NCI-H2081 (cell line): ENCODE data around the gene DAB2IP.

ENCODE experiments used
- DNase-seq, 2 experiments: peaks; one replicate each; lab custom pipeline; 2025; lab: John Stamatoyannopoulos, UW

Gene DAB2IP

DNA sequence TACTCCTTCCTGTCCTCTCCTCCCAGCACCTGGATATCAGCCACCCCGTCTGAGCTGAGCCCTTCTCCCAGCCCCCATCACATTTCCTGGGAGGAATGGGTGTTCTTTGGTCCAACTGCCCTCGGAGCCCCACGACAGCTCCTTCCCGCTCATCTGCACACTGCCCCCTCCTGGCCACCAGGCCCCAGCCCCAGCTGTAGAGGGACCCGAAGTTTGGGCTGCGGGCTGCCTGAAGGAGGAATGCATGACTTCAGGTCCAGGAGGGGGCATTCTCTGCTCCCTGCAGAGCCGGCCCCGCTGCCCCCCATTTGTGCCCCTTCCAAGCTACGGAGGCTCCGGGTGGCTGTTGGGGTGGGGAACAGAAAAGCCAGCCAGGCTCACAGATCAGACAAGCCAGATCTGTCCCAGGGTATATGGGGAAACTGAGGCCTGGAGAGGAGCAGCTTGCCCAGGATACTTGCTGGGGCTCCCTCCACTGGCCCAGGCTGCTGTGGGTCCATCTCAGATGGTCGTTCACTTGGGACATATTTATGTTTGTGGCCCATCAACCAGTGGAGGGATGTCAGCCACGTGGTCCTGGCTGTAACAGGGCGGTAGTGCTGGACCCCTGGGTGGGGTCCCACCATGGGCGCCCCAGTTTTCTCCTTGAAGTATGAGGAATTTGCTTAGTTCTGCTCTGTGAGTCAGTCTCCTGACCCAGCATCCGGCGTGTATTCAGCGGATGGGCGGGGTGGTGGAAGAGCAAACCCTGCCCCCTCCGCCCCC lies 33.1 kb downstream of the DAB2IP start:
- DNase-seq: peak; percentile 16 to 22

- DNase-seq: no peak
These were observed 33.8 kb downstream of the DAB2IP start for GRCh38 chr9:121685146-121685794.

- DNase-seq: no peak
These were observed 34.5 kb downstream of the DAB2IP start for GRCh38 chr9:121685795-121686377.

DNA sequence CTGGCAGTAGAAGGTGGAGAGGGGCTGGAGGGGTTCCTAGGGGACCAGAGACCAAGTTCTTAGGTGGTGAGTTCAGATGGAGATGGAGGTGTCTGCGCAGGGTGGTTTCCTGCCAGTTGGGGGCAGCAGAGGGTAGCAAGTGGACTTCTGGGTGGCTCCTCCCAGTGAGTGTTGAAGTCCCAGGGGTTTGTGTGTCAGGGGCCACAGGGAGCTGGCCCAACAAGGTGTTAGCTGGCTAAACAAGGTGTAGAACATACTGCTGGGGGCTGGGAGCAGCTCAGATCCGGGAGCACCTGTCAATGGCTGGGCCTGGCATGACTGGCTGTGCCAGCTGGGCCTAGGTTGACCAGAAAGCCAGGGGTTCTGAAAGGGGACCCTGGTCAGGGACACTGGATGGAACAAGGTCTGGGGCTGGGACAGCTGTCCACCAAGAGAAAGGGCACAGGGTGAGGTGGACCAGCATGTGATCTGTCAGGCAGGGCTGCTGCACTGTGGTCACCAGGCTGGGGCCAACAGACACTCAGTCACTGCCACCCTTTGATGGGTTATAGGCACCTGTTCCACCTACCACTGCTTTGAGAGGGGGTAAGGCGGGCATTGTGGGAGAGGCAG lies 35.6 kb downstream of the DAB2IP start:
- peak; percentile 62 to 64 for DNase-seq

- no peak for DNase-seq
These were observed 36.8 kb downstream of the DAB2IP start for GRCh38 chr9:121688146-121688680.

GRCh38 chr9:121688681-121689080 lies 37.2 kb downstream of the DAB2IP start:
- no peak for DNase-seq

GRCh38 chr9:121689461-121690157 lies 38.2 kb downstream of the DAB2IP start:
- no peak for DNase-seq

- no peak for DNase-seq
These were observed 38.9 kb downstream of the DAB2IP start for GRCh38 chr9:121690316-121690715.

GRCh38 chr9:121690766-121691165 lies 39.3 kb downstream of the DAB2IP start:
- DNase-seq: no peak

DNA sequence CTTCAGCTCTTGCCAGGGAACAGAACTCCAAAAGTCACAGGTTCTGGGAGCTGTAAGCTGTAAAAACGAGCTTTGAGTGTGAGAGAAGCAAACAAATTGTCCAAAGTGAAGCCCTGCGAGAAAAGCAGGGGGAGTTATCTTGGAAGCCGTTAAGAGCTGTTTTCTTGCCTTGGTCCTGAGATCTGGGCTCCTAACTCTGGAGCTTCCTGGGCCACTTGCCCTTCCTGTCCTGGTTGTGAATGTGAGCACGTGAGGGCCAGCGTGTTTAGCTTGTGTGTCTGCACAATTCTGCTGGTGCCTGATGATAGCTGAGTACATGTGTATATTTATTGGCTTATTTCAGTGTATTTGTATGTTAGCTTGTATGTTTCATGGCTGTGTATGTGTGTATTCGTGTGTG lies 40.5 kb downstream of the DAB2IP start:
- DNase-seq: no peak

DNA sequence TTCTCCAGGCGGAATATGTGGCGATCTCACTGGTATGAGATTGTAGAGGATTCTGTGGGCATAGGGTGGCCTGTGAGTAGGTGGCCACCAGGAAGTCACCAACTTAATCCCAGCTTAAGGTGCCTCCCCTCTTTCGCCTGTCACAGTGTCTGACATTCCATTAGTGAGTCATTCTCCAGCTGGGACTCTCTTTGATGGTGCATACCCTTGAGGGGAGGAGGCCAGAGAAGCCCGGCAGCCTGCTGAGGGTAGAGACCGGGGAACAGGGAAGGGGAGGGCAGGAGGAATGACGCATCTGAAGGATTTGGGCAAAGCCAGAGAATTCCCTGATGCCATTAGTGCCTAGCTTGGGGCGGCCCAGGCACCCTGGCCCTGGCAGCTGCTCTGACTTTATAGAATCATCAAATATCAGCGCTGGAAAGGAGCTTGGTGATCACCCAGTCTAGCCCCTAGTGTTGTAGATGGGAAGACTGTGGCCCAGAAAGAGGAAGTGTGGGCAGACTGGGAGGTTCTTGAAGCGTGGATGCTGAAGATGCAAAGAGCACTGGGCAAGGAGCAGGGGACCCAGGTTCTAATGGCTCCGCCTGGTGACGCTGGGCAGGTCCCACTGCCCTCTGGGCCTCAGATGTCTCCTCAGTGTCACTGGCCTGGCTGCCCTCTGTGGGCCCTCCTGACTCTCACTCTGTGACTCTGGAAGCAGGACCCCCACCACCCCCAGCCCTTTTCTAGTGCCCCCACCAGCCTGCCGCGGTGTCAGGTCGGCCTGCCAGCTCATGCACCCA lies 41.4 kb downstream of the DAB2IP start:
- DNase-seq: no peak

DNA sequence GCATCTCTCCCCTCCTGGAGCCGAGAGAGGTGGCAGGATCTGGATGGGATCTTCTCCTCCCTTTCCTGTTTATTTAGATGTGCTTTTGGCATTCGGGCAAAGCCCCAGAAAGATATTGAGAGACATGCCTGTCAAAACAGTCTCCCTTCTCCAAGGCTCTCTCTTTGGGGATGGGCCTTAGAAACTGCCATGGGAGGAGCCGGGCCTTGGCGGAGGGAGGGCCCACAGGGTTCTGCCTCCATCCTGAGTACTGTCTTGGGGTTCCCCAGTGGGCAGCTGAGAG lies 41.9 kb downstream of the DAB2IP start:
- no peak for DNase-seq

GRCh38 chr9:121694001-121694400 lies 42.6 kb downstream of the DAB2IP start:
- no peak for DNase-seq

DNA sequence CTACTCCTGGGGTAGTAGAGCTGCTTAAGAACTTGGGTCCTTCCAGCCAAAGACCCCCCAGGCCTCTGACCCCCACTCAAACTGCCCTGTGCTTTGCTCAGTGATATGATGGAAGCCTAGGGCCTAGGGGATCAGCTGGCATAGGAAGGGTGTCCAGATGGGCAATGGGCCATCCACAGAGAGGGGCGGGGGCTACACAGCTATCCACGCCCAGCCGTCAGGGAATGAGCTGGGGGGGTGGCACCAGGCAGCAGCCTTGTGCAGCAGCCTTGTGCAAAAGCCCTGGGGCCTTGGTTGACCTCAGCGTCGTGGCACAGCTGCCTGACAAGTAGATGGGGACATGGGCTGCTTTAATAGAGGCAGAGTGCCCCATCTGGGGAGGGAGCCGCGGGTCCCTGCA lies 43.2 kb downstream of the DAB2IP start:
- no peak for DNase-seq

DNA sequence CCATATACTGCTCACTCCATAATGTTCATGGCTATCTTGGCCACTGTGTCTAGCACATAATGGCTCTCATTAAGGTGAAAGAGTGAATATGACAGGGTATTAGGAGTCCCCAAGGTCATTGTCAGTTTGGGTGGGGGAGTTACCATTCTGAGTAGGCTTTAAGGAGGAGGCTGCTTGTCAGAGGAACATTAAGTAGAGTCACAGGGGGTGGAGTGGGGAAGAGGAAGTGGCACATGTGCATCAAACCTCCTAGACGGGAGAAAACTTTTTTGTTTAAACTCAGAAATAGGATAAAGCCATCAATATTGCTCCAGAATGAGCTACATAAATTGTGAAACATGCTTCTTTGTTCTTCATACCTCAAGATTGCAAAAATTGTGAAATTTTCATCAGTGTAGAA lies 45.5 kb downstream of the DAB2IP start:
- DNase-seq: no peak

DNA sequence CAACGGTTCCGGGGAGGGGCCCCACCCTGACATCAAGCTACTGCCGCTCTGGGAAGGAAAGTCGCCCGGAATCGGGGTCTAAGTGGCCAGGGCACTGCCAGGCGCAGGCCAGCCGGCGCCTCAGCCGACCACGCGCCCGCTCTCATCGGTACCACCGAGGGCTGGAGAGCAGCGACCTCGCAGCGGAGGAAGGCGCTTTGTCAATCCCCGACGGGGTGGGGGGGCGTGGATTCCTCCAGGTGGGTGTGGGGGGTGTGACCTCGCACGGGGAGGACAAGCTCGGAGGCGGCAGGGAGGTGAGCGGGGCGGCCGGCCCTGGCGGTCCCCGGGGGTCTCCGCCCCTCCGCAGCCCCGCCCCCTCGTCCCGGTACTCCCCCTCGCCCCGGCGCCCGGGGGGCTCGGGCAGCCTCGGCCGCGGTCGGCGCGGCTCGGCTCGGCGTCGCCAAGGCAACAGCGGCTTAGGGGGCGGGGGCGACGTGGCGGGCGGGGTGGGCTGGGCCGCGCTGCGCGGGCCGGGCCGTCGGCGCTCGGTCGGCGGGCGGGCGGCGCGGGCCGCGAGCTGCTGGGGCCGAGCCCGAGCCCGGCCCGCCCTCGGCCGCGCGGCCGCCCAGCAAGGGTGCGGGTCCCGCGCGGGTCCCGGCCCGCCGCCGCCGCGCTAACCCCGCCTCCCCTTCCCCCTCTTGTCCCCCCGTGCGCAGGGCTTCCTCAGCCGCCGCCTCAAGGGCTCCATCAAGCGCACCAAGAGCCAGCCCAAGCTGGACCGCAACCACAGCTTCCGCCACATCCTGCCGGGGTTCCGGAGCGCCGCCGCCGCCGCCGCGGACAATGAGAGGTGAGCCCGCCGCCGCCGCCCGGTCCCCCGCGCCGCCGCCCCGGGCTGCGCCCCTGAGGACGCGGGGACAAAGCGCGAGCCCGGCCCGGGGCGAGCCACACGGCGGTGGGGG lies 47.5 kb downstream of the DAB2IP start:
- DNase-seq: peak; percentile 27 to 50

DNA sequence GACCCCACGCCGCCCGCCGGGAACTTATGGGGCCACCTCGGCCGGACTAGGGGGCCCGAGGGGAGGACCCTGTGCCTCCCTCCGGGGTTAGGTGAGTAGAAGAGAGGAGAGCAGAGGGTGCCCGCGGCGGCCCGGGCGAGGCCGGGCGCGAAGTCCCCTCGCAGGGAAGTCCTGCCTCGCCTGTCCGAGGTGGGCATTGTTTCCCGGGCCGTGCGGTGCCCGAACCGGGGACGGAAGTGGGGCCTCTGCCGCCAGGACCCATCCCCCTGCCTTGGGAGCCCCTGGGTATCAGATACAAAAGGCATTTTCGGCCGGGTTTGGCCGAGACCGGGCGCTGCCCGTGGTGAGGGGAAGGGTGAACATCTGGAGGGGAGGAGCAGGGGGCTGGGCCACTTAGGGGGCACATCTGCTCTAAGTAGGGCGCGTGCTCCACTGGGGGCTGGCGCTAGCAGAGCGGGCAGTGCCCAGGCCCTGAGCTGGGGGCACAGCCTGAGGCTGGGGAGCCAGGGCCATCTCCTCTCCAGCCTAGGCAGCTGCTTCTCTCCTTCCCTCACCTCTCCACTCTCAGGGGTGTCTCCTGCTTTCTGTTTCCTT lies 48.2 kb downstream of the DAB2IP start:
- no peak for DNase-seq

DNA sequence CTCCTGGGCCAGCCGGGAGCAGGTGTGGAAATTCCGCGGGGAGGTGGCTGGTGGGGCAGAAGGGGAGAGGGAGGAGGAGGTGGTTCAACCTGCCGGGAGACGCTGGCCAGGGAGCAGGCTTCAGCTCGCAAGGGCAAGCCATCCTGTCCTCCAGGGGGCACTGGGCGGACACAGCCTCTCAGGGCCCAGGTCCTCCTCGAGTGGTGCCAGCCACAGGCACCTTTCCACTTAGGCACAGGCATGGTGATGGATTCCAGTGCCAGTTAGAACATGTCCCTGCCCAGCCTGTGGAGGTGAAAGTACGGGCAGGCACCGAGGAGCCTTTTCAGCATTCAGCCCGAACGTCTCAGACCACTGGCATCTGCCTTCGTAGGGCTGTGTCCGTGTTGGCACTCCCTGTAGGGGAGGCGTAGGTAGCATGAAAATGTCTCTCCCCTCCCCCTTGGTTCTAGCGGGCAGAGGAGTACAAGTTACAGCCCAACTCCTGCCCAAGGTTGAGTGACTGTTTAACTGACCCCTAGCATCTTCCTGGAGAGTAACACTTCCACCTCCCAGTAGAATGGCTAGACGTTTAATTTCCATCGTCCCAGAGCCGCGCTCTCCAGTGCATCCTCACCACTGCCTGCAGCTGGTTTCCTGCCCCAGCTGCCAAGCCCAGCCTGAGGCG lies 48.9 kb downstream of the DAB2IP start:
- peak; percentile 27 to 50 for DNase-seq

DNA sequence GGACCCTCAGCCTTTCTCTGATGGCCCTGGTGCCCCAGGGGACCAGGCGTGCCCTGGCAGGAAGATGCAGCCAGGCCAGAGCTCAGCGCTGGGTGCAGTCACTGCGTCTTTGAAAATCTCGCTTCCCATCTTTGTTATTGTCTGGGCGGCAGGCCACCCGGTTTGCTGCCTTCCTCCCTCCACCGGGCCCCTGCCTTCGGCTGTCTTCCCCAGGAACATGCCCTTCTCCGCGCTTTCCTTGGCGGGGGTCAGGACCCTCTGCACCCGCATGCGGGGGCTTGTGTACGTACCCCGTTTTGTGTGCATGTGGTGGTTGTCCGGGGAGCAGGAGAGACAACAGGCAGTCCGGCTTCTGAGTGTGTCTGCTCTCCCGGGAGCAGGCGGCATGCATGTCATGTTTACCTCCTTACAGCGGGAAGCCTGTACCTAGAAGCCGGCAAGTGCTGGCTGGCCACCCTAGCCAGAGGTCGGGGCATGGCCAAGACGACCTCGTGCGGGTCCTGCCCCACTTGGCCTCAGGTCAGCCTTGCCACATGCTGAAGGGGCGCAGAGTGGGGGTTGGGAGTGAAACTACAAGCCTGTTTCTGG lies 49.5 kb downstream of the DAB2IP start:
- DNase-seq: no peak
